K562 (cell line): Measurements from ENCODE around the gene PDPK1. TPM values are rescaled to one million over a fixed set of nuclear protein-coding genes. Genes with fewer than 3 reads are reported as not detected.

Source experiments
- AFF1 ChIP-seq, 2 experiments: fragments of 450-650 bp; IDR thresholded peaks; 2 replicates each; pipeline ENCODE4 v1.6.1; 2018; ENCODE audit warnings: mild to moderate bottlenecking in 2 of 2, low read depth in 1 of 2; ENCODE audit not compliant: partially characterized antibody in 2 of 2
- CCNT2 ChIP-seq: IDR thresholded peaks from 2 replicates; pipeline ENCODE4 v1.6.1; 2011; ENCODE audit warnings: borderline replicate concordance, low read depth, mild to moderate bottlenecking, moderate library complexity, mixed read lengths, low read length; ENCODE audit not compliant: insufficient read length; ENCODE audit errors: extremely low read depth
- CREB3 ChIP-seq: fragments of 450-650 bp; conservative IDR thresholded peaks from 2 replicates; pipeline ENCODE4 v1.6.1; 2016; ENCODE audit warnings: missing genetic modification characterization, low read depth, mild to moderate bottlenecking, missing compliant biosample characterization, moderate library complexity
- ERF ChIP-seq: fragments of 450-650 bp; formaldehyde crosslinking; IDR thresholded peaks from 2 replicates; pipeline ENCODE4 v1.4.0; 2020; ENCODE audit warnings: mild to moderate bottlenecking, mixed read lengths
- FOXP1 ChIP-seq: sonication (generic); formaldehyde crosslinking; IDR thresholded peaks from 2 replicates; pipeline ENCODE4 v1.8.0; 2022; ENCODE audit warnings: mild to moderate bottlenecking, missing genetic modification reagents
- GATAD2B ChIP-seq: fragments of 450-650 bp; IDR thresholded peaks from 2 replicates; pipeline ENCODE4 v1.6.1; 2017; ENCODE audit warnings: mild to moderate bottlenecking, borderline replicate concordance
- GTF3C2 ChIP-seq: IDR thresholded peaks from 3 replicates; pipeline ENCODE4 v1.6.1; 2011; ENCODE audit warnings: borderline replicate concordance, mild to moderate bottlenecking, moderate library complexity; ENCODE audit not compliant: insufficient read length; ENCODE audit errors: extremely low read depth
- ILF3 ChIP-seq: fragments of 450-650 bp; IDR thresholded peaks from 2 replicates; pipeline ENCODE4 v1.6.1; 2018; ENCODE audit warnings: antibody characterized with exemption, mild to moderate bottlenecking, moderate library complexity, borderline replicate concordance
- PHF21A ChIP-seq: fragments of 450-650 bp; IDR thresholded peaks from 2 replicates; pipeline ENCODE4 v1.6.1; 2017; ENCODE audit warnings: low read depth, borderline replicate concordance
- SREBF1 ChIP-seq: fragments of 150-350 bp; IDR thresholded peaks from 2 replicates; pipeline ENCODE4 v1.6.1; 2014; ENCODE audit warnings: antibody characterized with exemption, low read depth, low read length, borderline replicate concordance
- XRCC5 ChIP-seq: fragments of 200-400 bp; formaldehyde crosslinking; IDR thresholded peaks from 2 replicates; pipeline ENCODE4 v1.6.1; 2017; ENCODE audit warnings: low read depth, mild to moderate bottlenecking, low read length
- ZNF140 ChIP-seq: fragments of 250-450 bp; sonication (Bioruptor Pico); IDR thresholded peaks from 2 replicates; pipeline ENCODE4 v1.8.0; 2021; ENCODE audit warnings: moderate library complexity, mild to moderate bottlenecking, inconsistent platforms
- ZNF239 ChIP-seq: fragments of 250-450 bp; sonication (Bioruptor Pico); IDR thresholded peaks from 2 replicates; pipeline ENCODE4 v1.4.0; 2020; ENCODE audit warnings: mild to moderate bottlenecking
- ZNF512 ChIP-seq: IDR thresholded peaks from 2 replicates; pipeline ENCODE4 v1.6.1; 2016; ENCODE audit warnings: missing genetic modification characterization, missing compliant biosample characterization
- polyA plus RNA-seq, 8 experiments: library from polyadenylated mRNA; depleted of rRNA in 4 of 8; stranded (reverse) in 5 of 8; unstranded in 3 of 8; fragments of >200 nt; fragmentation: Nextera tagmentation in 2 of 8; fragmentation: Illumina TruSeq in 1 of 8; extraction: Ambion mirVana in 2 of 8; extraction: Trizol in 1 of 8; gene quantifications; 2 replicates each; pipeline versions ENCODE4 v1.2.1 to v1.2.3, GENCODE V29; 2011 to 2014; ENCODE audit warnings: inconsistent platforms in 1 of 8, missing spikeins in 1 of 8
- total RNA-seq, 7 experiments: library from RNA; depleted of rRNA in 6 of 7; stranded (reverse); fragments of >200 nt in 6 of 7; fragmentation: Illumina TruSeq in 2 of 7; extraction: Trizol in 2 of 7; gene quantifications; 2 replicates each; pipeline versions ENCODE4 v1.2.1 to v1.2.3, GENCODE V29; 2011 to 2021; ENCODE audit warnings: low replicate concordance in 1 of 7

The PDPK1 gene
- total and polyA plus RNA-seq, 9 of the 15 experiments (the other 6 are each of a cell fraction or from before 2014, with no cell fraction given) = 4.0 to 37.2 (median 18.7) TPM

GRCh38 chr16:2603165-2604015 is 65.6 kb downstream of the PDPK1 start (continued):
- peak in 1 of 2 experiments; percentile 67 for TF ChIP-seq AFF1 (IDR thresholded peaks at IDR 0.05; ENCODE audit: low read depth in 1 of 2, partially characterized antibody in 2 of 2)
- TF ChIP-seq ZNF239 (CRISPR knock-in tag) = no peak
- TF ChIP-seq CCNT2 = peak; percentile 81
- TF ChIP-seq FOXP1 (CRISPR knock-in tag) = no peak; the same call in 1 of the 2 replicates
- no peak for TF ChIP-seq GTF3C2
- TF ChIP-seq ILF3 = no peak; the same call in 1 of the 2 replicates
- TF ChIP-seq CREB3 (tag) = no peak
- TF ChIP-seq SREBF1 = 0 out of 2 replicates have a peak, but pooled peaks have one; percentile 43
- TF ChIP-seq ERF (CRISPR knock-in tag) = no peak
- no peak for TF ChIP-seq ZNF512 (tag)
- TF ChIP-seq ZNF140 (CRISPR knock-in tag) = no peak
- TF ChIP-seq GATAD2B = peak; percentile 72; the same call in 1 of the 2 replicates
- TF ChIP-seq XRCC5 = peak; percentile 92; the same call in 1 of the 2 replicates
- TF ChIP-seq PHF21A = no peak
